H9 (cell line): ENCODE results near the gene SLC33A1. TPM values are rescaled to one million over a fixed set of nuclear protein-coding genes. Genes with fewer than 3 reads are reported as not detected.

Experiments used
- DNase-seq: peaks from one replicate; pipeline ENCODE4 v3.0.0-alpha.2; 2017
- H2AFZ ChIP-seq: one replicate; pipeline ENCODE4 v1.6.1; 2013; ENCODE audit warnings: mild to moderate bottlenecking, low read length, control low read depth, moderate library complexity
- H2AK5ac ChIP-seq: 2 replicates; pipeline ENCODE4 v1.6.1; 2013; ENCODE audit warnings: low read length, control low read depth, mixed read lengths; ENCODE audit not compliant: insufficient read length
- H2BK120ac ChIP-seq: one replicate; pipeline ENCODE4 v1.6.1; 2013; ENCODE audit warnings: low read depth, mild to moderate bottlenecking, low read length, control low read depth, inconsistent platforms; ENCODE audit not compliant: poor library complexity, severe bottlenecking
- H2BK12ac ChIP-seq: 2 replicates; pipeline ENCODE4 v1.6.1; 2013; ENCODE audit warnings: low read length, control low read depth, mixed read lengths, low read depth; ENCODE audit not compliant: insufficient read length
- H2BK15ac ChIP-seq: 2 replicates; pipeline ENCODE4 v1.6.1; 2013; ENCODE audit warnings: low read depth, low read length, control low read depth
- H2BK20ac ChIP-seq: one replicate; pipeline ENCODE4 v1.6.1; 2013; ENCODE audit warnings: low read depth, mild to moderate bottlenecking, low read length, control low read depth, inconsistent platforms; ENCODE audit not compliant: poor library complexity, severe bottlenecking
- H2BK5ac ChIP-seq: 2 replicates; pipeline ENCODE4 v1.6.1; 2013; ENCODE audit warnings: low read length, control low read depth, mixed read lengths; ENCODE audit not compliant: insufficient read length
- H3K14ac ChIP-seq: 2 replicates; pipeline ENCODE4 v1.6.1; 2013; ENCODE audit warnings: low read length, control low read depth; ENCODE audit not compliant: insufficient read depth
- H3K18ac ChIP-seq: 2 replicates; pipeline ENCODE4 v1.6.1; 2013; ENCODE audit warnings: low read depth, mild to moderate bottlenecking, mixed read lengths, low read length, control low read depth; ENCODE audit not compliant: insufficient read length
- H3K23ac ChIP-seq: 2 replicates; pipeline ENCODE4 v1.6.1; 2013; ENCODE audit warnings: low read length, control low read depth, mixed read lengths, low read depth; ENCODE audit not compliant: insufficient read length
- H3K23me2 ChIP-seq: 2 replicates; pipeline ENCODE4 v1.6.1; 2013; ENCODE audit warnings: low read depth, mild to moderate bottlenecking, mixed read lengths, low read length, control low read depth; ENCODE audit not compliant: insufficient read length, poor library complexity, severe bottlenecking
- H3K27ac ChIP-seq: 2 replicates; pipeline ENCODE4 v1.5.1; 2013; ENCODE audit warnings: low read length, control low read depth, mixed read lengths, low read depth; ENCODE audit not compliant: insufficient read length
- H3K27me3 ChIP-seq: 2 replicates; pipeline ENCODE4 v1.6.1; 2013; ENCODE audit warnings: low read length, control low read depth, inconsistent platforms; ENCODE audit not compliant: insufficient read depth
- H3K4ac ChIP-seq: 2 replicates; pipeline ENCODE4 v1.6.1; 2013; ENCODE audit warnings: low read depth, mild to moderate bottlenecking, control low read depth, inconsistent platforms, low read length, moderate library complexity
- H3K4me1 ChIP-seq: 2 replicates; pipeline ENCODE4 v1.6.1; 2013; ENCODE audit warnings: low read length, control low read depth, inconsistent platforms; ENCODE audit not compliant: insufficient read depth
- H3K4me2 ChIP-seq: 2 replicates; pipeline ENCODE4 v1.6.1; 2013; ENCODE audit warnings: low read length, control low read depth, mixed read lengths; ENCODE audit not compliant: insufficient read length, insufficient read depth
- H3K56ac ChIP-seq: 2 replicates; pipeline ENCODE4 v1.6.1; 2013; ENCODE audit warnings: low read depth, mild to moderate bottlenecking, mixed read lengths, low read length, control low read depth; ENCODE audit not compliant: insufficient read length
- H3K79me1 ChIP-seq: 2 replicates; pipeline ENCODE4 v1.6.1; 2013; ENCODE audit warnings: low read depth, mild to moderate bottlenecking, moderate library complexity, low read length, control low read depth, inconsistent platforms; ENCODE audit not compliant: insufficient read depth, poor library complexity, severe bottlenecking
- H3K79me2 ChIP-seq: 2 replicates; pipeline ENCODE4 v1.6.1; 2013; ENCODE audit warnings: low read length, control low read depth, inconsistent platforms; ENCODE audit not compliant: insufficient read depth
- H3K9ac ChIP-seq: 2 replicates; pipeline ENCODE4 v1.6.1; 2013; ENCODE audit warnings: low read length, control low read depth, mixed read lengths; ENCODE audit not compliant: insufficient read length; ENCODE audit errors: extremely low read depth
- H3K9me3 ChIP-seq: one replicate; pipeline ENCODE4 v1.6.1; 2013; ENCODE audit warnings: low read depth, low read length, inconsistent platforms; ENCODE audit not compliant: control insufficient read depth
- H3T11ph ChIP-seq: one replicate; pipeline ENCODE4 v1.6.1; 2013; ENCODE audit warnings: mild to moderate bottlenecking, low read length, control low read depth, inconsistent platforms
- H4K20me1 ChIP-seq: one replicate; pipeline ENCODE4 v1.6.1; 2013; ENCODE audit not compliant: control insufficient read depth, insufficient read length, insufficient read depth
- H4K5ac ChIP-seq: 2 replicates; pipeline ENCODE4 v1.6.1; 2013; ENCODE audit warnings: low read depth, mild to moderate bottlenecking, mixed read lengths, low read length, control low read depth; ENCODE audit not compliant: insufficient read length
- H4K8ac ChIP-seq: replicated peaks from 2 replicates; pipeline ENCODE4 v1.6.1; 2013; ENCODE audit warnings: low read length, control low read depth, mixed read lengths, low read depth; ENCODE audit not compliant: insufficient read length
- H4K91ac ChIP-seq: 2 replicates; pipeline ENCODE4 v1.6.1; 2013; ENCODE audit warnings: low read depth, mild to moderate bottlenecking, moderate library complexity, mixed read lengths, low read length, control low read depth; ENCODE audit not compliant: insufficient read length
- H3K27ac Mint-ChIP-seq, 3 experiments: 2 replicates in 2 of 3; 3 replicates in 1 of 3; pipeline ENCODE4 v1.8.0; 2020 to 2021; ENCODE audit warnings: mixed read lengths in 3 of 3, mild to moderate bottlenecking in 1 of 3, moderate library complexity in 1 of 3
- H3K27me3 Mint-ChIP-seq: 2 replicates; pipeline ENCODE4 v1.8.0; 2021; ENCODE audit warnings: low read depth, mild to moderate bottlenecking, moderate library complexity, mixed read lengths
- H3K36me3 Mint-ChIP-seq, 3 experiments: 2 replicates in 2 of 3; 3 replicates in 1 of 3; pipeline ENCODE4 v1.8.0; 2020 to 2021; ENCODE audit warnings: low read depth in 3 of 3, mixed read lengths in 3 of 3; ENCODE audit not compliant: insufficient read depth in 1 of 3
- H3K4me1 Mint-ChIP-seq, 2 experiments: 2 replicates each; pipeline ENCODE4 v1.8.0; 2020; ENCODE audit warnings: mixed read lengths in 2 of 2
- H3K4me3 Mint-ChIP-seq, 2 experiments: 2 replicates in 1 of 2; 3 replicates in 1 of 2; pipeline ENCODE4 v1.8.0; 2020 to 2021; ENCODE audit warnings: mild to moderate bottlenecking in 2 of 2, mixed read lengths in 2 of 2, moderate library complexity in 1 of 2
- H3K9me3 Mint-ChIP-seq, 2 experiments: 2 replicates in 1 of 2; 3 replicates in 1 of 2; pipeline ENCODE4 v1.8.0; 2020; ENCODE audit warnings: mild to moderate bottlenecking in 2 of 2, mixed read lengths in 2 of 2, moderate library complexity in 1 of 2
- CTCF ChIP-seq: fragments of 200-600 bp; sonication (generic); conservative IDR thresholded peaks from 3 replicates; pipeline ENCODE4 v1.8.0; 2021; ENCODE audit warnings: antibody characterized with exemption, mild to moderate bottlenecking
- WGBS: extraction: QIAGEN DNeasy Blood & Tissue Kit; methylation state at CpG from one replicate; pipeline ENCODE4 v1.1.7; 2013; ENCODE audit warnings: missing lambda C conversion rate, low lambda C conversion rate, mixed read lengths; ENCODE audit not compliant: insufficient read length; ENCODE audit errors: extremely low coverage; 5-methylcytosine and 5-hydroxymethylcytosine counted together
- total RNA-seq: library from RNA; stranded (reverse); gene quantifications from 2 replicates; pipeline ENCODE4 v1.2.1, GENCODE V29; 2021

Gene SLC33A1
- total RNA-seq, 1 experiment from 2014 or later, result 15.0 TPM

GRCh38 chr3:155876037-155876436, 21.8 kb upstream of the SLC33A1 start:
- TF ChIP-seq CTCF, result no peak
- DNase-seq, result no peak
- Mint-ChIP-seq H3K27me3 (no peaks in the 10 kb centered on the region), H3K27ac (peak overlapping the region in 1 of 3 experiments; percentile 25; a peak in 1 of 7 replicates), H3K36me3 (peaks cover 0 to 10% (median 0%) of the 10 kb centered on the region in 3 experiments; a peak in 2 of 7 replicates), H3K4me1 (peaks cover 33 to 44% of the 10 kb centered on the region in 2 experiments), H3K4me3 (no peak overlapping the region), H3K9me3 (peaks cover 0 to 3% of the 10 kb centered on the region in 2 experiments; a peak in 2 of 5 replicates)
- no peak overlapping the region for H2BK5ac ChIP-seq
- peaks cover 3% of the 10 kb centered on the region for H3K79me1 ChIP-seq
- H4K91ac ChIP-seq, result no peak overlapping the region
- no peak overlapping the region for H3K9ac ChIP-seq
- H2AK5ac ChIP-seq, result no peak overlapping the region
- no peak overlapping the region for H2AFZ ChIP-seq
- no peak overlapping the region for H2BK20ac ChIP-seq
- H4K8ac ChIP-seq, result no peak overlapping the region
- H2BK12ac ChIP-seq, result no peak overlapping the region
- H3K14ac ChIP-seq, result no peak overlapping the region
- H2BK120ac ChIP-seq, result no peak overlapping the region
- no peak overlapping the region for H3K56ac ChIP-seq
- no peak overlapping the region for H3T11ph ChIP-seq
- no peaks in the 10 kb centered on the region for H3K9me3 ChIP-seq
- WGBS, result no CpG with 5 or more reads among the region's 3 CpGs
- no peak overlapping the region for H3K27ac ChIP-seq
- H4K20me1 ChIP-seq, result no peaks in the 10 kb centered on the region
- H3K18ac ChIP-seq, result no peak overlapping the region
- no peak overlapping the region for H3K4ac ChIP-seq
- no peak overlapping the region for H3K23ac ChIP-seq
- H3K23me2 ChIP-seq, result peaks cover 10% of the 10 kb centered on the region
- no peaks in the 10 kb centered on the region for H3K27me3 ChIP-seq
- H3K79me2 ChIP-seq, result peaks cover 54% of the 10 kb centered on the region; the same call in 1 of the 2 replicates
- no peak overlapping the region for H4K5ac ChIP-seq
- no peaks in the 10 kb centered on the region; the same call in 1 of the 2 replicates for H3K4me1 ChIP-seq
- no peak overlapping the region for H2BK15ac ChIP-seq
- H3K4me2 ChIP-seq, result no peak overlapping the region
